Esophagus squamous epithelium (tissue), 4 donors: ENCODE data around the gene NCOA1.

Experiments used
- POLR2A ChIP-seq, 4 donors: fragments of 450-650 bp; IDR thresholded peaks; one replicate each; pipeline ENCODE4 v1.6.1; 2017; ENCODE audit warnings: antibody characterized with exemption in 4 of 4, mild to moderate bottlenecking in 4 of 4, moderate library complexity in 3 of 4
- TF ChIP-seq, protein P1 (sequence below), 6 experiments: fragments of 450-650 bp in 4 of 6; fragments of 200-600 bp in 2 of 6; sonication (generic) in 2 of 6; IDR thresholded peaks; one replicate each; pipeline ENCODE4 v1.5.1; 2016 to 2019; ENCODE audit warnings: antibody characterized with exemption in 6 of 6, mild to moderate bottlenecking in 4 of 6, moderate library complexity in 4 of 6

DNA sequence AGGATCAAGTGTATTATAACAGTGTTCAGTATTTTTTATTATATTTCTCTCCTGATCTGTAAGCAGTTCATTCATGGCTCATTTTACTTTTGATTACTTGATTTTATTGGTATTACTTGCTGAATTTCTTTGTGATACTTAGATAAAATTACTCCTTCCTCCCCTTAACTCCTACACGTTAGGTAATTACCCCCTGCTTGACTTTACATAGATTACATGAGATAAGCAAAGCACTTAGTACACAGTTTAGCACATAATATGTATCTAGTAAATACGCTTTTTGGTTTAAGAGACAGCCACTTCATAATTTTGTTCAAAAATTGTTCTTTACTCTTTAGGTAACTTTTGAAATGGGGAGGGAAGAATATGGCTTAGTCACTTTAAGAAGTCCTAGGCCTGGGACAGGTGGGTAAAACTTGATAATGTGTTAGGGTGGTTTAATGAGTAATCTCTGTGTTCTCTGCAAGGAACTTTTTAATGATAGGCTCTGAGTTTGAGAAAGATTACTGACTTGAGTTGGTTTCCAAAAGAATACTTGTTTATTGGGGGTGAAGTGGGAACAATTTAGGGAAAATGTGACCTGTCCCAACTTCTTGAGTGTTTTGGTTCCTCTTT lies 80.9 kb downstream of the NCOA1 start:
- TF ChIP-seq POLR2A (IDR thresholded peaks at IDR 0.05) = no peak
- TF ChIP-seq, protein P1, sequence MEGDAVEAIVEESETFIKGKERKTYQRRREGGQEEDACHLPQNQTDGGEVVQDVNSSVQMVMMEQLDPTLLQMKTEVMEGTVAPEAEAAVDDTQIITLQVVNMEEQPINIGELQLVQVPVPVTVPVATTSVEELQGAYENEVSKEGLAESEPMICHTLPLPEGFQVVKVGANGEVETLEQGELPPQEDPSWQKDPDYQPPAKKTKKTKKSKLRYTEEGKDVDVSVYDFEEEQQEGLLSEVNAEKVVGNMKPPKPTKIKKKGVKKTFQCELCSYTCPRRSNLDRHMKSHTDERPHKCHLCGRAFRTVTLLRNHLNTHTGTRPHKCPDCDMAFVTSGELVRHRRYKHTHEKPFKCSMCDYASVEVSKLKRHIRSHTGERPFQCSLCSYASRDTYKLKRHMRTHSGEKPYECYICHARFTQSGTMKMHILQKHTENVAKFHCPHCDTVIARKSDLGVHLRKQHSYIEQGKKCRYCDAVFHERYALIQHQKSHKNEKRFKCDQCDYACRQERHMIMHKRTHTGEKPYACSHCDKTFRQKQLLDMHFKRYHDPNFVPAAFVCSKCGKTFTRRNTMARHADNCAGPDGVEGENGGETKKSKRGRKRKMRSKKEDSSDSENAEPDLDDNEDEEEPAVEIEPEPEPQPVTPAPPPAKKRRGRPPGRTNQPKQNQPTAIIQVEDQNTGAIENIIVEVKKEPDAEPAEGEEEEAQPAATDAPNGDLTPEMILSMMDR (IDR thresholded peaks at IDR 0.05) = no peak
